HepG2 (cell line): Measurements from ENCODE around the gene ZMIZ1. TPM values are rescaled to one million over a fixed set of nuclear protein-coding genes. Genes with fewer than 3 reads are reported as not detected.

Experiments
- AHDC1 ChIP-seq: sonication (generic); formaldehyde crosslinking; IDR thresholded peaks from 2 replicates; pipeline ENCODE4 v1.5.1; 2020; ENCODE audit warnings: mild to moderate bottlenecking, missing genetic modification reagents, borderline replicate concordance
- BHLHE40 ChIP-seq: IDR thresholded peaks from 2 replicates; pipeline ENCODE4 v1.6.1; 2011; ENCODE audit warnings: low read length, improper control_type of control experiment
- DNMT3B ChIP-seq: conservative IDR thresholded peaks from 2 replicates; pipeline ENCODE4 v1.6.1; 2016; ENCODE audit warnings: missing biosample characterization, control low read depth
- FOXK1 ChIP-seq: sonication (generic); formaldehyde crosslinking; IDR thresholded peaks from 2 replicates; pipeline ENCODE4 v1.4.0; 2020; ENCODE audit warnings: low read depth, missing genetic modification reagents, borderline replicate concordance
- GABPA ChIP-seq, 2 experiments: IDR thresholded peaks; 2 replicates each; pipeline ENCODE4 v1.6.1; 2011 to 2016; ENCODE audit warnings: low read depth in 2 of 2, low read length in 1 of 2, missing biosample characterization in 1 of 2, missing genetic modification characterization in 1 of 2
- MATR3 ChIP-seq: sonication (generic); formaldehyde crosslinking; IDR thresholded peaks from 2 replicates; pipeline ENCODE4 v1.4.0; 2020; ENCODE audit warnings: missing genetic modification reagents
- MZF1 ChIP-seq: sonication (generic); formaldehyde crosslinking; IDR thresholded peaks from 2 replicates; pipeline ENCODE4 v1.8.1; 2023; ENCODE audit warnings: mild to moderate bottlenecking, missing genetic modification reagents, borderline replicate concordance
- NFKBIZ ChIP-seq: IDR thresholded peaks from 2 replicates; pipeline ENCODE4 v1.6.1; 2018; ENCODE audit warnings: missing genetic modification reagents, missing compliant biosample characterization
- PRMT3 ChIP-seq: sonication (generic); formaldehyde crosslinking; IDR thresholded peaks from 2 replicates; pipeline ENCODE4 v1.8.1; 2022; ENCODE audit warnings: low read depth, mild to moderate bottlenecking, moderate library complexity, missing genetic modification reagents, borderline replicate concordance
- RAD51 ChIP-seq: fragments of 450-650 bp; IDR thresholded peaks from 2 replicates; pipeline ENCODE4 v1.6.1; 2016; ENCODE audit warnings: borderline replicate concordance
- RARA ChIP-seq: IDR thresholded peaks from 2 replicates; pipeline ENCODE4 v1.6.1; 2016; ENCODE audit warnings: missing genetic modification reagents, missing compliant biosample characterization
- SCMH1 ChIP-seq: sonication (generic); formaldehyde crosslinking; IDR thresholded peaks from 2 replicates; pipeline ENCODE4 v1.9.0; 2021; ENCODE audit warnings: missing genetic modification reagents, mild to moderate bottlenecking, borderline replicate concordance
- SIX4 ChIP-seq: sonication (generic); formaldehyde crosslinking; IDR thresholded peaks from 2 replicates; pipeline ENCODE4 v1.4.0; 2020; ENCODE audit warnings: missing genetic modification reagents
- TAF15 ChIP-seq: fragments of 200-400 bp; formaldehyde crosslinking; IDR thresholded peaks from one replicate; pipeline ENCODE4 v1.6.1; 2018; ENCODE audit warnings: mild to moderate bottlenecking, low read depth, low read length; ENCODE audit not compliant: poor library complexity, severe bottlenecking
- THAP11 ChIP-seq: IDR thresholded peaks from 2 replicates; pipeline ENCODE4 v1.6.1; 2016; ENCODE audit warnings: missing biosample characterization, missing genetic modification reagents
- ZNF224 ChIP-seq: sonication (generic); formaldehyde crosslinking; IDR thresholded peaks from 2 replicates; pipeline ENCODE4 v1.5.0; 2020; ENCODE audit warnings: mild to moderate bottlenecking, missing genetic modification reagents
- ZNF292 ChIP-seq: sonication (generic); formaldehyde crosslinking; IDR thresholded peaks from 2 replicates; pipeline ENCODE4 v1.8.1; 2022; ENCODE audit warnings: mild to moderate bottlenecking, low read depth, missing genetic modification reagents, borderline replicate concordance
- ZNF549 ChIP-seq: sonication (generic); formaldehyde crosslinking; IDR thresholded peaks from 2 replicates; pipeline ENCODE4 v1.5.0; 2020; ENCODE audit warnings: missing genetic modification reagents
- ZNF616 ChIP-seq: sonication (generic); formaldehyde crosslinking; IDR thresholded peaks from 2 replicates; pipeline ENCODE4 v1.5.0; 2020; ENCODE audit warnings: low read depth, mild to moderate bottlenecking, missing genetic modification reagents
- ZNF780A ChIP-seq: sonication (generic); formaldehyde crosslinking; IDR thresholded peaks from 2 replicates; pipeline ENCODE4 v1.8.0; 2022; ENCODE audit warnings: mild to moderate bottlenecking, missing genetic modification reagents, moderate library complexity
- ZNF792 ChIP-seq: IDR thresholded peaks from 2 replicates; pipeline ENCODE4 v1.6.1; 2016
- ZNF878 ChIP-seq: sonication (generic); formaldehyde crosslinking; IDR thresholded peaks from 2 replicates; pipeline ENCODE4 v1.8.1; 2023; ENCODE audit warnings: mild to moderate bottlenecking, missing genetic modification reagents, moderate library complexity
- ZSCAN31 ChIP-seq: sonication (generic); formaldehyde crosslinking; IDR thresholded peaks from 2 replicates; pipeline ENCODE4 v1.5.0; 2020; ENCODE audit warnings: low read depth, mild to moderate bottlenecking, missing genetic modification reagents
- polyA plus RNA-seq, 8 experiments: library from polyadenylated mRNA; depleted of rRNA in 3 of 8; stranded (reverse) in 7 of 8; unstranded in 1 of 8; fragments of >200 nt; fragmentation: Illumina TruSeq in 4 of 8; extraction: Trizol in 4 of 8; gene quantifications; 2 replicates each; pipeline versions ENCODE4 v1.2.1 to v1.2.3, GENCODE V29; 2011 to 2016; ENCODE audit warnings: low read depth in 4 of 8, missing spikeins in 1 of 8, mixed read lengths in 1 of 8; ENCODE audit not compliant: insufficient read depth in 1 of 8
- total RNA-seq, 5 experiments: library from RNA; depleted of rRNA; stranded (reverse); fragments of >200 nt; fragmentation: Illumina TruSeq; extraction: Trizol; gene quantifications; 2 replicates each; pipeline ENCODE4 v1.2.3, GENCODE V29; 2016; ENCODE audit warnings: low read depth in 1 of 5
- TF ChIP-seq, protein P1 (sequence below): sonication (generic); formaldehyde crosslinking; IDR thresholded peaks from 2 replicates; pipeline ENCODE4 v1.4.0; 2020; ENCODE audit warnings: missing genetic modification reagents

ZMIZ1 gene
- total and polyA plus RNA-seq, 2 of the 13 experiments (the other 11 are each of a cell fraction or from before 2014, with no cell fraction given): 5.3 to 10.2 TPM

GRCh38 chr10:79335470-79336235, 266.9 kb downstream of the ZMIZ1 start (continued):
- peak; percentile 80 for TF ChIP-seq AHDC1 (CRISPR knock-in tag)
- peak; percentile 60 for TF ChIP-seq THAP11 (CRISPR knock-in tag)
- no peak for TF ChIP-seq ZNF224 (CRISPR knock-in tag)
- TF ChIP-seq SIX4: peak; percentile 80
- TF ChIP-seq ZNF616 (CRISPR knock-in tag): peak; percentile 25; the same call in 1 of the 2 replicates
- peak; percentile 98 for TF ChIP-seq RARA (CRISPR knock-in tag)
- TF ChIP-seq ZSCAN31 (CRISPR knock-in tag): peak; percentile 73
- TF ChIP-seq ZNF292 (CRISPR knock-in tag): peak; percentile 89
- peak; percentile 90 for TF ChIP-seq ZNF792 (CRISPR knock-in tag)
- no peak for TF ChIP-seq GABPA (IDR thresholded peaks at IDR 0.05; ENCODE audit: low read depth, low read length)
- TF ChIP-seq GABPA (CRISPR knock-in tag; IDR thresholded peaks at IDR 0.05; ENCODE audit: low read depth): no peak
- TF ChIP-seq MATR3 (CRISPR knock-in tag): no peak
- TF ChIP-seq ZNF549 (CRISPR knock-in tag): no peak
- TF ChIP-seq PRMT3 (CRISPR knock-in tag): peak; percentile 87; the same call in 1 of the 2 replicates
- peak; percentile 47; the same call in 1 of the 2 replicates for TF ChIP-seq NFKBIZ (CRISPR knock-in tag)
- no peak for TF ChIP-seq MZF1 (CRISPR knock-in tag)
- TF ChIP-seq TAF15: peak; percentile 83
- peak; percentile 44; the same call in 1 of the 2 replicates for TF ChIP-seq ZNF780A (CRISPR knock-in tag)
- TF ChIP-seq FOXK1 (CRISPR knock-in tag): peak; percentile 84; the same call in 1 of the 2 replicates
- TF ChIP-seq BHLHE40: 0 out of 2 replicates have a peak, but pooled peaks have one; percentile 27
- TF ChIP-seq, protein P1, sequence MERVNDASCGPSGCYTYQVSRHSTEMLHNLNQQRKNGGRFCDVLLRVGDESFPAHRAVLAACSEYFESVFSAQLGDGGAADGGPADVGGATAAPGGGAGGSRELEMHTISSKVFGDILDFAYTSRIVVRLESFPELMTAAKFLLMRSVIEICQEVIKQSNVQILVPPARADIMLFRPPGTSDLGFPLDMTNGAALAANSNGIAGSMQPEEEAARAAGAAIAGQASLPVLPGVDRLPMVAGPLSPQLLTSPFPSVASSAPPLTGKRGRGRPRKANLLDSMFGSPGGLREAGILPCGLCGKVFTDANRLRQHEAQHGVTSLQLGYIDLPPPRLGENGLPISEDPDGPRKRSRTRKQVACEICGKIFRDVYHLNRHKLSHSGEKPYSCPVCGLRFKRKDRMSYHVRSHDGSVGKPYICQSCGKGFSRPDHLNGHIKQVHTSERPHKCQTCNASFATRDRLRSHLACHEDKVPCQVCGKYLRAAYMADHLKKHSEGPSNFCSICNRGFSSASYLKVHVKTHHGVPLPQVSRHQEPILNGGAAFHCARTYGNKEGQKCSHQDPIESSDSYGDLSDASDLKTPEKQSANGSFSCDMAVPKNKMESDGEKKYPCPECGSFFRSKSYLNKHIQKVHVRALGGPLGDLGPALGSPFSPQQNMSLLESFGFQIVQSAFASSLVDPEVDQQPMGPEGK (CRISPR knock-in tag): peak; percentile 93
- 0 out of 2 replicates have a peak, but pooled peaks have one; percentile 29 for TF ChIP-seq DNMT3B (CRISPR knock-in tag)
- no peak for TF ChIP-seq RAD51
- TF ChIP-seq SCMH1 (CRISPR knock-in tag): no peak
- TF ChIP-seq ZNF878: peak; percentile 98
